Ascending aorta (tissue), 2 donors: ENCODE measurements around the gene CFAP100. TPM values are rescaled to one million over a fixed set of nuclear protein-coding genes. Genes with fewer than 3 reads are reported as not detected.

Experiments used
- DNase-seq, 2 donors: peaks; one replicate each; pipeline ENCODE4 v3.0.0-alpha.2; 2019; ENCODE audit warnings: low spot score in 2 of 2
- H3K27ac ChIP-seq, 2 donors: fragments of 200-600 bp; sonication (generic); one replicate each; pipeline ENCODE4 v1.5.1; 2016 to 2017; ENCODE audit warnings: mild to moderate bottlenecking in 1 of 2
- H3K27me3 ChIP-seq: fragments of 200-600 bp; sonication (generic); one replicate; pipeline ENCODE4 v1.5.1; 2017
- H3K36me3 ChIP-seq, 2 donors: fragments of 200-600 bp; sonication (generic); one replicate each; pipeline ENCODE4 v1.5.1; 2016
- H3K4me1 ChIP-seq, 2 donors: fragments of 200-600 bp; sonication (generic); one replicate each; pipeline ENCODE4 v1.5.1; 2016 to 2017; ENCODE audit warnings: mild to moderate bottlenecking in 1 of 2
- H3K4me3 ChIP-seq, 2 donors: fragments of 200-600 bp; sonication (generic); one replicate each; pipeline ENCODE4 v1.5.1; 2016 to 2017; ENCODE audit warnings: mild to moderate bottlenecking in 1 of 2
- H3K9me3 ChIP-seq, 2 donors: fragments of 200-600 bp; sonication (generic); one replicate each; pipeline ENCODE4 v1.5.1; 2016
- CTCF ChIP-seq, 3 experiments: fragments of 200-600 bp in 2 of 3; fragments of 450-650 bp in 1 of 3; sonication (generic) in 2 of 3; IDR thresholded peaks; one replicate each; pipeline ENCODE4 v1.5.1; 2016 to 2019; ENCODE audit warnings: antibody characterized with exemption in 3 of 3, mild to moderate bottlenecking in 1 of 3, moderate library complexity in 1 of 3
- intact Hi-C: fragments of 100-400 bp; cut with DNase I; formaldehyde crosslinking; loops from one replicate; pipeline ENCODE4 v1.15.1; 2023
- total RNA-seq: library from RNA; depleted of rRNA; stranded (reverse); fragments of >200 nt; gene quantifications from one replicate; pipeline ENCODE4 v1.1.0, GENCODE V29; 2016

Gene CFAP100
- total RNA-seq, 1 donor from 2014 or later = not detected

GRCh38 chr3:126459763-126460127 is 65.0 kb downstream of the CFAP100 start:
- intact Hi-C loops = no loop called here
- Histone ChIP-seq H3K27me3 (no peaks in the 10 kb centered on the region), H3K27ac (no peak overlapping the region), H3K4me1 (no peaks in the 10 kb centered on the region), H3K36me3 (peaks cover 70 to 84% of the 10 kb centered on the region in 2 donors), H3K9me3 (no peaks in the 10 kb centered on the region), H3K4me3 (no peak overlapping the region)
- TF ChIP-seq CTCF (IDR thresholded peaks at IDR 0.05) = no peak
- no peak for DNase-seq

GRCh38 chr3:126460381-126460780 is 65.7 kb downstream of the CFAP100 start:
- TF ChIP-seq CTCF (IDR thresholded peaks at IDR 0.05) = no peak
- intact Hi-C loops = no loop called here
- H3K9me3 ChIP-seq = no peaks in the 10 kb centered on the region
- H3K4me3 ChIP-seq = no peak overlapping the region
- no peak overlapping the region for H3K27ac ChIP-seq
- no peaks in the 10 kb centered on the region for H3K27me3 ChIP-seq
- DNase-seq = no peak
- peaks cover 76 to 91% of the 10 kb centered on the region in 2 donors for H3K36me3 ChIP-seq
- H3K4me1 ChIP-seq = no peaks in the 10 kb centered on the region

- Histone ChIP-seq H3K9me3 (no peaks in the 10 kb centered on the region), H3K4me3 (no peak overlapping the region), H3K27ac (no peak overlapping the region), H3K4me1 (no peaks in the 10 kb centered on the region), H3K27me3 (no peaks in the 10 kb centered on the region), H3K36me3 (peaks cover 79 to 97% of the 10 kb centered on the region in 2 donors)
- intact Hi-C loops = no loop called here
- no peak for DNase-seq
- no peak for TF ChIP-seq CTCF (IDR thresholded peaks at IDR 0.05)
These were observed 66.9 kb downstream of the CFAP100 start for GRCh38 chr3:126461450-126462070.

GRCh38 chr3:126463521-126463920 is 68.8 kb downstream of the CFAP100 start:
- Histone ChIP-seq H3K36me3 (peaks cover 84 to 97% of the 10 kb centered on the region in 2 donors), H3K27me3 (no peaks in the 10 kb centered on the region), H3K9me3 (no peaks in the 10 kb centered on the region), H3K27ac (no peak overlapping the region), H3K4me3 (no peak overlapping the region), H3K4me1 (no peaks in the 10 kb centered on the region)
- intact Hi-C loops = no loop called here
- no peak for DNase-seq
- no peak for TF ChIP-seq CTCF (IDR thresholded peaks at IDR 0.05)

- no peak for TF ChIP-seq CTCF (IDR thresholded peaks at IDR 0.05)
- Histone ChIP-seq H3K36me3 (peaks cover 87 to 99% of the 10 kb centered on the region in 2 donors), H3K27ac (no peak overlapping the region), H3K4me3 (no peak overlapping the region), H3K27me3 (no peaks in the 10 kb centered on the region), H3K4me1 (no peaks in the 10 kb centered on the region), H3K9me3 (no peaks in the 10 kb centered on the region)
- no peak for DNase-seq
- intact Hi-C loops = no loop called here
These were observed 69.4 kb downstream of the CFAP100 start for GRCh38 chr3:126464093-126464492.

- Histone ChIP-seq H3K9me3 (no peaks in the 10 kb centered on the region), H3K27me3 (no peaks in the 10 kb centered on the region), H3K36me3 (peaks cover 87 to 99% of the 10 kb centered on the region in 2 donors), H3K4me3 (no peak overlapping the region), H3K27ac (no peak overlapping the region), H3K4me1 (no peaks in the 10 kb centered on the region)
- intact Hi-C loops = no loop called here
- no peak for DNase-seq
- TF ChIP-seq CTCF (IDR thresholded peaks at IDR 0.05) = no peak
These were observed 69.8 kb downstream of the CFAP100 start for GRCh38 chr3:126464494-126464893.
